H9 (cell line): ENCODE results near the gene ILDR1. TPM values are rescaled to one million over a fixed set of nuclear protein-coding genes. Genes with fewer than 3 reads are reported as not detected.

Experiments
- DNase-seq: peaks from one replicate; pipeline ENCODE4 v3.0.0-alpha.2; 2017
- H2AFZ ChIP-seq: one replicate; pipeline ENCODE4 v1.6.1; 2013; ENCODE audit warnings: mild to moderate bottlenecking, low read length, control low read depth, moderate library complexity
- H2AK5ac ChIP-seq: 2 replicates; pipeline ENCODE4 v1.6.1; 2013; ENCODE audit warnings: low read length, control low read depth, mixed read lengths; ENCODE audit not compliant: insufficient read length
- H2BK120ac ChIP-seq: one replicate; pipeline ENCODE4 v1.6.1; 2013; ENCODE audit warnings: low read depth, mild to moderate bottlenecking, low read length, control low read depth, inconsistent platforms; ENCODE audit not compliant: poor library complexity, severe bottlenecking
- H2BK12ac ChIP-seq: 2 replicates; pipeline ENCODE4 v1.6.1; 2013; ENCODE audit warnings: low read length, control low read depth, mixed read lengths, low read depth; ENCODE audit not compliant: insufficient read length
- H2BK15ac ChIP-seq: 2 replicates; pipeline ENCODE4 v1.6.1; 2013; ENCODE audit warnings: low read depth, low read length, control low read depth
- H2BK20ac ChIP-seq: one replicate; pipeline ENCODE4 v1.6.1; 2013; ENCODE audit warnings: low read depth, mild to moderate bottlenecking, low read length, control low read depth, inconsistent platforms; ENCODE audit not compliant: poor library complexity, severe bottlenecking
- H2BK5ac ChIP-seq: 2 replicates; pipeline ENCODE4 v1.6.1; 2013; ENCODE audit warnings: low read length, control low read depth, mixed read lengths; ENCODE audit not compliant: insufficient read length
- H3K14ac ChIP-seq: 2 replicates; pipeline ENCODE4 v1.6.1; 2013; ENCODE audit warnings: low read length, control low read depth; ENCODE audit not compliant: insufficient read depth
- H3K18ac ChIP-seq: 2 replicates; pipeline ENCODE4 v1.6.1; 2013; ENCODE audit warnings: low read depth, mild to moderate bottlenecking, mixed read lengths, low read length, control low read depth; ENCODE audit not compliant: insufficient read length
- H3K23ac ChIP-seq: 2 replicates; pipeline ENCODE4 v1.6.1; 2013; ENCODE audit warnings: low read length, control low read depth, mixed read lengths, low read depth; ENCODE audit not compliant: insufficient read length
- H3K23me2 ChIP-seq: 2 replicates; pipeline ENCODE4 v1.6.1; 2013; ENCODE audit warnings: low read depth, mild to moderate bottlenecking, mixed read lengths, low read length, control low read depth; ENCODE audit not compliant: insufficient read length, poor library complexity, severe bottlenecking
- H3K27ac ChIP-seq: 2 replicates; pipeline ENCODE4 v1.5.1; 2013; ENCODE audit warnings: low read length, control low read depth, mixed read lengths, low read depth; ENCODE audit not compliant: insufficient read length
- H3K27me3 ChIP-seq: 2 replicates; pipeline ENCODE4 v1.6.1; 2013; ENCODE audit warnings: low read length, control low read depth, inconsistent platforms; ENCODE audit not compliant: insufficient read depth
- H3K4ac ChIP-seq: 2 replicates; pipeline ENCODE4 v1.6.1; 2013; ENCODE audit warnings: low read depth, mild to moderate bottlenecking, control low read depth, inconsistent platforms, low read length, moderate library complexity
- H3K4me1 ChIP-seq: 2 replicates; pipeline ENCODE4 v1.6.1; 2013; ENCODE audit warnings: low read length, control low read depth, inconsistent platforms; ENCODE audit not compliant: insufficient read depth
- H3K4me2 ChIP-seq: 2 replicates; pipeline ENCODE4 v1.6.1; 2013; ENCODE audit warnings: low read length, control low read depth, mixed read lengths; ENCODE audit not compliant: insufficient read length, insufficient read depth
- H3K56ac ChIP-seq: 2 replicates; pipeline ENCODE4 v1.6.1; 2013; ENCODE audit warnings: low read depth, mild to moderate bottlenecking, mixed read lengths, low read length, control low read depth; ENCODE audit not compliant: insufficient read length
- H3K79me1 ChIP-seq: 2 replicates; pipeline ENCODE4 v1.6.1; 2013; ENCODE audit warnings: low read depth, mild to moderate bottlenecking, moderate library complexity, low read length, control low read depth, inconsistent platforms; ENCODE audit not compliant: insufficient read depth, poor library complexity, severe bottlenecking
- H3K79me2 ChIP-seq: 2 replicates; pipeline ENCODE4 v1.6.1; 2013; ENCODE audit warnings: low read length, control low read depth, inconsistent platforms; ENCODE audit not compliant: insufficient read depth
- H3K9ac ChIP-seq: 2 replicates; pipeline ENCODE4 v1.6.1; 2013; ENCODE audit warnings: low read length, control low read depth, mixed read lengths; ENCODE audit not compliant: insufficient read length; ENCODE audit errors: extremely low read depth
- H3K9me3 ChIP-seq: one replicate; pipeline ENCODE4 v1.6.1; 2013; ENCODE audit warnings: low read depth, low read length, inconsistent platforms; ENCODE audit not compliant: control insufficient read depth
- H3T11ph ChIP-seq: one replicate; pipeline ENCODE4 v1.6.1; 2013; ENCODE audit warnings: mild to moderate bottlenecking, low read length, control low read depth, inconsistent platforms
- H4K20me1 ChIP-seq: one replicate; pipeline ENCODE4 v1.6.1; 2013; ENCODE audit not compliant: control insufficient read depth, insufficient read length, insufficient read depth
- H4K5ac ChIP-seq: 2 replicates; pipeline ENCODE4 v1.6.1; 2013; ENCODE audit warnings: low read depth, mild to moderate bottlenecking, mixed read lengths, low read length, control low read depth; ENCODE audit not compliant: insufficient read length
- H4K8ac ChIP-seq: replicated peaks from 2 replicates; pipeline ENCODE4 v1.6.1; 2013; ENCODE audit warnings: low read length, control low read depth, mixed read lengths, low read depth; ENCODE audit not compliant: insufficient read length
- H4K91ac ChIP-seq: 2 replicates; pipeline ENCODE4 v1.6.1; 2013; ENCODE audit warnings: low read depth, mild to moderate bottlenecking, moderate library complexity, mixed read lengths, low read length, control low read depth; ENCODE audit not compliant: insufficient read length
- H3K27ac Mint-ChIP-seq, 3 experiments: 2 replicates in 2 of 3; 3 replicates in 1 of 3; pipeline ENCODE4 v1.8.0; 2020 to 2021; ENCODE audit warnings: mixed read lengths in 3 of 3, mild to moderate bottlenecking in 1 of 3, moderate library complexity in 1 of 3
- H3K27me3 Mint-ChIP-seq: 2 replicates; pipeline ENCODE4 v1.8.0; 2021; ENCODE audit warnings: low read depth, mild to moderate bottlenecking, moderate library complexity, mixed read lengths
- H3K36me3 Mint-ChIP-seq, 3 experiments: 2 replicates in 2 of 3; 3 replicates in 1 of 3; pipeline ENCODE4 v1.8.0; 2020 to 2021; ENCODE audit warnings: low read depth in 3 of 3, mixed read lengths in 3 of 3; ENCODE audit not compliant: insufficient read depth in 1 of 3
- H3K4me1 Mint-ChIP-seq, 2 experiments: 2 replicates each; pipeline ENCODE4 v1.8.0; 2020; ENCODE audit warnings: mixed read lengths in 2 of 2
- H3K4me3 Mint-ChIP-seq, 2 experiments: 2 replicates in 1 of 2; 3 replicates in 1 of 2; pipeline ENCODE4 v1.8.0; 2020 to 2021; ENCODE audit warnings: mild to moderate bottlenecking in 2 of 2, mixed read lengths in 2 of 2, moderate library complexity in 1 of 2
- H3K9me3 Mint-ChIP-seq, 2 experiments: 2 replicates in 1 of 2; 3 replicates in 1 of 2; pipeline ENCODE4 v1.8.0; 2020; ENCODE audit warnings: mild to moderate bottlenecking in 2 of 2, mixed read lengths in 2 of 2, moderate library complexity in 1 of 2
- total RNA-seq: library from RNA; stranded (reverse); gene quantifications from 2 replicates; pipeline ENCODE4 v1.2.1, GENCODE V29; 2021
- TF ChIP-seq, protein P1 (sequence below): fragments of 200-600 bp; sonication (generic); conservative IDR thresholded peaks from 3 replicates; pipeline ENCODE4 v1.8.0; 2021; ENCODE audit warnings: antibody characterized with exemption, mild to moderate bottlenecking

ILDR1 gene
- total RNA-seq, 1 experiment from 2014 or later = 0.68 TPM

DNA sequence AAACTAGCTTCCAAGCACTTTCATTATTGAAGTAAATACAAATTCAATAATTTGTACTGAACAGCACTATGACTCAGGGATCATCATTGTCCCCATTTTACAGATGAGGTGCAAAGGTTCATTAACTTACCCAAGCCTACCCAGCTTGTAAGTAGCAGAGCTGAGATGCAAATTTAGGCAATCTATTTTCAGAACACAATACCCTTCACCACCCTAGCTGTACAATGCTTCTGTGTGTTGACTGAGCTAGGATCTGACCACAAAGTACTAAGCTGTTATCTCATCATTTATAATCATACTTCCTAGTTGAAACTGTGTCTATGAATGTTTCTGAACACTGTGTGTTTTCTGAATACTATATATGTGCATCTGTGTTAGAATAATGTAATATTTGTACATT, 3.2 kb upstream of the ILDR1 start:
- TF ChIP-seq, protein P1, sequence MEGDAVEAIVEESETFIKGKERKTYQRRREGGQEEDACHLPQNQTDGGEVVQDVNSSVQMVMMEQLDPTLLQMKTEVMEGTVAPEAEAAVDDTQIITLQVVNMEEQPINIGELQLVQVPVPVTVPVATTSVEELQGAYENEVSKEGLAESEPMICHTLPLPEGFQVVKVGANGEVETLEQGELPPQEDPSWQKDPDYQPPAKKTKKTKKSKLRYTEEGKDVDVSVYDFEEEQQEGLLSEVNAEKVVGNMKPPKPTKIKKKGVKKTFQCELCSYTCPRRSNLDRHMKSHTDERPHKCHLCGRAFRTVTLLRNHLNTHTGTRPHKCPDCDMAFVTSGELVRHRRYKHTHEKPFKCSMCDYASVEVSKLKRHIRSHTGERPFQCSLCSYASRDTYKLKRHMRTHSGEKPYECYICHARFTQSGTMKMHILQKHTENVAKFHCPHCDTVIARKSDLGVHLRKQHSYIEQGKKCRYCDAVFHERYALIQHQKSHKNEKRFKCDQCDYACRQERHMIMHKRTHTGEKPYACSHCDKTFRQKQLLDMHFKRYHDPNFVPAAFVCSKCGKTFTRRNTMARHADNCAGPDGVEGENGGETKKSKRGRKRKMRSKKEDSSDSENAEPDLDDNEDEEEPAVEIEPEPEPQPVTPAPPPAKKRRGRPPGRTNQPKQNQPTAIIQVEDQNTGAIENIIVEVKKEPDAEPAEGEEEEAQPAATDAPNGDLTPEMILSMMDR = no peak
- Histone ChIP-seq H2BK20ac (no peak overlapping the region), H2BK12ac (no peak overlapping the region), H3K14ac (no peak overlapping the region), H3K9me3 (no peaks in the 10 kb centered on the region), H3K79me1 (no peaks in the 10 kb centered on the region), H3K27me3 (no peaks in the 10 kb centered on the region), H3K79me2 (no peaks in the 10 kb centered on the region), H2BK120ac (no peak overlapping the region), H2BK5ac (no peak overlapping the region), H2BK15ac (no peak overlapping the region), H4K5ac (no peak overlapping the region), H2AFZ (no peak overlapping the region), H3K23ac (no peak overlapping the region), H3K56ac (no peak overlapping the region), H3K23me2 (no peaks in the 10 kb centered on the region), H3K4me2 (no peak overlapping the region), H2AK5ac (no peak overlapping the region), H3K27ac (no peak overlapping the region), H3T11ph (no peak overlapping the region), H3K4me1 (no peaks in the 10 kb centered on the region; the same call in 1 of the 2 replicates), H3K18ac (no peak overlapping the region), H4K8ac (no peak overlapping the region), H4K20me1 (no peaks in the 10 kb centered on the region), H3K4ac (no peak overlapping the region), H4K91ac (no peak overlapping the region), H3K9ac (no peak overlapping the region)
- Mint-ChIP-seq H3K9me3 (no peaks in the 10 kb centered on the region; a peak in 1 of 5 replicates), H3K4me3 (no peak overlapping the region), H3K27ac (no peak overlapping the region), H3K27me3 (peaks cover 9% of the 10 kb centered on the region), H3K4me1 (peaks cover 17 to 18% of the 10 kb centered on the region in 2 experiments), H3K36me3 (no peaks in the 10 kb centered on the region; a peak in 1 of 7 replicates)
- no peak for DNase-seq
